HG03064 (cell line): Measurements from ENCODE around the gene OR6B2.
"Not testable (repeated sequence)": the region's sequence is repeated elsewhere in the genome, so short reads cannot be mapped to it uniquely, and the experiment has no call there.

ENCODE experiments used
- ATAC-seq: cut with Tn5 transposase; IDR thresholded peaks from one replicate; pipeline ENCODE4 v1.9.1; 2021; ENCODE audit warnings: low read depth; ENCODE audit not compliant: unreplicated experiment

OR6B2 gene

GRCh38 chr2:240030379-240031094, at the start of gene OR6B2:
Gene OR6B2 (minus strand): TSS chr2:240030429. CDS start chr2:240030429, 0 bp downstream.
- ATAC-seq: no peak

- ATAC-seq: no peak
Observed at GRCh38 chr2:240078631-240079030, 48.4 kb upstream of the OR6B2 start.

DNA sequence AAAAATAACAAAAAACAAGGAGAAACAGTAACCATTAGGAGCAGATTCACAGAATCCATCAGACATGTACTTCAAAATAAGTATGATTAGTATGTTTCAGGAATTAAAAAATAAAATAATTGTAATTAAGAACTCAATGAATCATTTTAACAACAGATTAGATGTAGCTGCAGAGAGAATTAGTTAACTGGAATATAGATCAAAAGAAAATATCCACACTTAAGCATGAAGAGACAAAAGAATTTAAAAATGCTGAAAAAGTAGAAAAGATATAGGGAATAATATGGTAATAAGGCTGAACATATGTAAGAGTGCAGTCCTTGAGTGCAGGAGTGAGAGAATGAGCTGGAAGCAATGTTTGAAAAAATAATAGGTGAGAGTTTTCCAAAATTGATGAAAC, 47.2 kb upstream of the OR6B2 start:
- ATAC-seq: no peak

DNA sequence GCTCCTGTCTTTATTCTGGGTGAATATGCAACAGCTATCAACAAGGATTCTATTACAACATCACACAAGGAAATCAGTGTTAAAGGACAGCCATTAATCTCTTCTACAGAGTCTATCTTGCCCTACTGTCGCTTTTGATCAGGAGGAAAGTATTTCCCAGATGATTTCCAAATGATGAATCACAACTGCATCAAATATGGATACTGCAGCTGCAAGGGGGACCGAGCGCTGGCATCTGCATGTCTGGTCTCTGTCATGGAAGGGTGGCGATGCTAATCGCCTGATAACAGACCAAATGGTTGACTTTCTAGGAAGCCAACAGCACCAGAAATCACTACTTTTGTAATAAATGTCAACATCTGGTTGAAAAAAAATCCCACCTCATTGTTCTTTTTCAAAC, 44.3 kb upstream of the OR6B2 start:
- no peak for ATAC-seq

DNA sequence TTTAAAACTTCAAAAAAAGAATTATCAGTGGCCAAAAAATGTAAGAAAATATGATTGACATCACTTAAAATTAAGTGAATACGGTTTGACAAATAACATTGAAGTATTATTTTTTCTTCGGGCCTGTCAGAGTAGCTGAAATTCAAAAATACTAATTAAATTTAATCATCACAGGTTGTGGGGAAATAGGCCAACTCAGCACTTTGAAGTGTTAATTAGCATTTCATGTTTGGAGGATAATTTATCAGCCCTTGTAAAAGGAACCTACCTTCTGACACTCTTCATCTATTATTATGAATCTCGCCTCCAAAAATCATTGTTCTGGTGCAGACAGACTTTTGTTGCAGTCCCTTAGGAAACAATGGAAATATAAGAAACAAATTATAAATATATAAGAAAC, 40.7 kb upstream of the OR6B2 start:
- ATAC-seq: no peak

DNA sequence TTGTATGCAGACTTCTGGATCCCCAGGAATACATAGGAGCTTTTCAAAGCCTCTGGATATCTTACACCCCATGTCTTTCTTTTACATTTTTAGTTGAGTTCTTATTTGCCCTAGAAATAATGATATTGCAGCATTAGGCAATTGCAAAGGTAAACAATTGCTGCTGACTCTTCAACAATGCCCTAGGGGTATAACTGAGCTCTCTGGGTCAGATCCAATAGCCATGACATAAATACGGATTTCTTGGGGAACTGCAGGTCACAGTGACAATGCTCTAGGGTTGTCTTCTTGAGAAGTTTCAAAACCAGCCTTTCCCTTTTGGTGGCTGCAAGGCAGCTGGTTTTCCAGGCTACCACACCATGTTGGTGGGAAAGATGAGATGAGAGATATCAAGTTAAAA, 39.6 kb upstream of the OR6B2 start:
- no peak for ATAC-seq

GRCh38 chr2:240068193-240068592, 38.0 kb upstream of the OR6B2 start:
- no peak for ATAC-seq

DNA sequence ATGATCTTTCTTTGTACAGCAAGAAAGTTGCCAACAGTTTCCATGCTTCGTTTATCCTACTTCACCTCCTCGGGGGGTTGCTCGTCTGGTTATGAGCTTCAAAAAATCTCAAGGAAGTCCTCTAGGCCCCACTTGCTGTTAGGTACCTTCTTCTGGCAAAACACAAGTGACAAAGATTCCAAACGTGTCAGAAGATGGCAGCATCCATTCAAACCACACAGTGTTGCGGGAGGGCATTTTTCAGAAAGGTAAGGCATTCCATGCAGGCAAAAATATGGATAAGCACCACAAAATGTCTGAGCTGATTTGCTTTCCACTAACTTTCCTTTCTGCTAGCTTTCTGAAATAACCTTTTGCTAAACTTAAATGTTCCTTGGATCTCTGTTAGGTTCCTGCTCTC, 36.3 kb upstream of the OR6B2 start:
- ATAC-seq: no peak

DNA sequence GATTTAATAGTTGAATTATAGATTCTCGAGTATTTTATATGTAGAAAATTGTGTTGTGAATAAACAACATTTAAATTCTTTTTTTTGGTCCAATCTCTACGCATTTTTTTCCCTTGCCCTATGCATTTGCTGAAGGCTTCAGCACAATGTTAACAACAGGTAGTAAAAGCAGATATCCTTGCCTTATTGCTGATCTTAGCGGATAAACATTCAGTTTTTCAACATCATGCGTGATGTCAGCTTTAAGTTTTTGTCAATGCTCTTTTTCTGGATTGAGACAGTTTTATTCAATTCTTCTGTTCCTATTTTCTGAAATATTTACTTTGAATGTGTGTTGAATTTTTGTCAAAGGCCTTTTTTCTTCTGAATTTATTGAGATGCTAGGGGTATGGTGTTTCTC, 34.7 kb upstream of the OR6B2 start:
- no peak for ATAC-seq

DNA sequence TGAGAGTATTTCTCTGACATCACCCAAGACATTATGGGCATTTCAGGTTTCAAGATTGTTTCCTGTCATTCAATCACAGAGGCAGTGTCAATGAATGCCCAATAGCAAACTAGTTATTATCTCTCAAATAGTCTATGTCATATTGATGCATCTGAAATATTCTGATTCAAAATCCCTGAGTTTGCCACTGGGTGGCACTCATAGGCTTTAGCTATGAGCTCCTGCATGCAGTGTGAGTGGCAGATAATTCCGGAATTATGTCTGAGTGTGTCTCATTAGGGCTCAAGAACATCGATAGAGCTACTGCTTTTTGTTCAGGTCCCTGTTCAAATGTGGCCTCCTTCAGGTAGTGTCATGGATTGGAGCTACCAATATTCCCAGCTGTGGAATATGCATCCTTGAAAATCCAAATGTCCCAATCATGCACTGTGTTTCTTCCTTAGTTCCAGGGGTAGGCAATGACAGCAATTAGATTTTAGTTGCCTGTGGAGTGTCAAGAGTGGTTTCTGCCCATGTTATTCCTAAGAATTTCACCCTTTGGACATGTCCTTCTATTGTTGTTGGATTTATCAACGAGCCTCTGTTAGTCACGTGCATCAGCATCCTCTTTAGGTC, 30.9 kb upstream of the OR6B2 start:
- ATAC-seq: no peak

DNA sequence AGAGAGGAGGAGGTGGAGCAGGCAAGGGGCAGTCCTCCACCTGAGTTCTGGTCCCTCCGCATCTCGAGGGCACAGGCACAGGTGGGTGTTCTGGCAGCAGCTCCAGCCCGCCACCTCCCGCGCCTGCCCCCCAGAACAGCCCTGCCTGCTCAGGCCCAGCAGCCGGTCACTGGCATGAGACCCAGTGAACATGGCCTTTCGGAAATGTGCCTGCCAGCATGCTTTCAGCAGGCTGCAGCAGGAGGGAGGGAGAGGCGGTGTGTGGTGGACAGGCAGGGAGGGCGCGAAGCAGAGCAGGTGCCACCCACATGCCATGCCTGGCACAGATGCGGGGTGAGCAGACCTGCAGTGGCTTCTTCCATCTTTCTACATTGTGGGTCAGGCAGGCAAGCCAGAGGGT, 26.4 kb upstream of the OR6B2 start:
- no peak for ATAC-seq

GRCh38 chr2:240055177-240055917, 25.1 kb upstream of the OR6B2 start:
- ATAC-seq: no peak

GRCh38 chr2:240053173-240054155, 23.2 kb upstream of the OR6B2 start, which contains the start of gene OR6B3:
Gene OR6B3 (minus strand): TSS chr2:240053521.
- no peak for ATAC-seq

GRCh38 chr2:240052524-240052923, 22.3 kb upstream of the OR6B2 start:
- ATAC-seq: no peak

DNA sequence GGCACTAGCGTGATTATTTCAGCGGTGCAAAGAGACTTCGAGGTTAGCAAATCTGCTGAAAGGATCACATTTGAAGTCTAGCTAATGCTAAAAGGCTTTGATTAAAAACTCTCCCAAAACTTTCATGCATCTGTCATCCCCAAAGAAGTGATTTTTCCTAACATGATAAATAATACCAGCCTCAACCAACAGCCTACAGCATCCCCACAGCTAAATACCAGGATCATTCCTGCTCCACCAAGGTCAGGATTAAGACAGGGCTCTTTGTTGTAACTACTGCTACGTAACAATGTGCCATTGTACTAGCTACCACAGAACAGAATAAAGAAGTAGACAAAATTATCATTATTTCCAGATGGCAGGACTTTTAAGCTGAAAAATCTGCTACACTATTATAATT, 21.5 kb upstream of the OR6B2 start:
- ATAC-seq: no peak

DNA sequence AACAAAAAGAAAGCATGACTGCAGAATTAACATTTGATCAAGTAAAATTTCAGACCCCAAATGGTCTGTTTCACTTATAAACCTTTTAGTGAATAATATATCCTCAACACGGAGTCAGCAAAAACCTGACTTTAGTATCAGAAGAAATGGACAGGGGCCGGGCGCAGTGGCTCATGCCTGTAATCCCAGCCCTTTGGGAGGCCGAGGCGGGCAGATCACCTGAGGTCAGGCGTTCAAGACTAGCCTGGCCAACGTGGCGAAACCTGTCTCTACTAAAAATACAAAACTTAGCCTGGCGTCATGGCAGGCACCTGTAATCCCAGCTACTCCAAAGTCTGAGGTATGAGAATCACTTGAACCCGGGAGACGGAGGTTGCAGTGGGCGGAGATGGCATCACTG, 20.0 kb upstream of the OR6B2 start:
- ATAC-seq: no peak

DNA sequence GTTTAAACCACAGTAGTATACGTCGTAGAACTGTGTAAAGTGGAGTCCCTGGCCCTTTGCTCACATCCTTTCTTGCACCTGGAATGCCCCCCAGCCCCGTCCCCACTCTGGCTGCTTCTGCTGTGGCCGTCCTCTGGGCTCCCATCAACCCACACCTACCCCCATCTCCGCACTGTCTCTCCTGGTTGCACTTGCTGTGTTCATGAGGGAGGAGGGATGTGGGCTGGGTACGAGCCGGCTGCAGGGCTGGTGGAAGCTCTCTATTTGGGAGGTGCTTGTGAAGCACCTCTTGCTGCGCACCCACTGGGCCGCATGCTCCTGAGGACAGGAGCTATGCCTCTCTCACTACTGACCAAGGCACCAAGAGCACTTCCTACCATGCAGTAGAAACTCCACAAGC, 18.0 kb upstream of the OR6B2 start:
- no peak for ATAC-seq

DNA sequence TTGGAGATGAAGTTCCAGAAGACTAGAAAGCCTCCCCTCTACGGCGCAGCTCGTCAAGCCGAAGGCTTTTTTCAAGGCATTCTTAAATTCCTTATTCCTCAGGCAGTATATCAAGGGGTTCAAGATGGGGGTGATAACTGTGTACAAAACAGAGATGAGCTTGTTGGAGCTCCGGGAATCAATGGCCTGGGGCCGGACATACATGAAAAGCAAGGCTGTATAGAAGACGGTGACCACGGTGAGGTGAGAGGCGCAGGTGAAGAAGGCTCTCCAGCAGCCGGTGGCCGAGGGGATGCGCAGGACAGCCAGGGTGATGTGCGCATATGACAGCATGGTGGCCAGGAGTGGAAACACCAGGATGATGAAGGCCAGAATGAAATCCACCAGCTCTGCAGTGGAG, 14.9 kb upstream of the OR6B2 start:
- ATAC-seq: no peak

DNA sequence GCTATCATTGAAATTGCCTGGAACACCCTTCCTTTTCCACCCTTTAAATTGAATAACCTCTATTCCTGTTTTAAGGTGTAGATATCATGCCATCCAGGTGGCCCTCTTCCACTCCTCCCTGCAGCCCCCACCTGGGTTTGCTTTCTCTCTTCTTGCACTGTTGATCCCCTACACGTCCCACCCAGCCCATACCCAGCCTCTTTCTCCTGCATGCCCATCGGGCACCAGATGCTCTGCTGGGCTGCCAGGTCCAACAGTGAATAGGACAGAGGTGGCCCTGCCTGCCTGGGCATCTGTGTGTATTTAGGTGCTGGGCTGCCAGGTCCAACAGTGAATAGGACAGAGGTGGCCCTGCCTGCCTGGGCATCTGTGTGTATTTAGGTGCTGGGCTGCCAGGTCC, 13.9 kb upstream of the OR6B2 start:
- not testable (repeated sequence) for ATAC-seq

- no peak for ATAC-seq
Observed at GRCh38 chr2:240043279-240043989, 13.2 kb upstream of the OR6B2 start.
